Measurements from ENCODE around the gene CLSTN1. TPM values are rescaled to one million over a fixed set of nuclear protein-coding genes. Genes with fewer than 3 reads are reported as not detected.
"Not testable (repeated sequence)": the region's sequence is repeated elsewhere in the genome, so short reads cannot be mapped to it uniquely, and the experiment has no call there.

CLSTN1 gene
- total RNA-seq, 1 experiment from 2014 or later: 119 TPM

GRCh38 chr1:9808459-9808858 is 15.3 kb downstream of the CLSTN1 start:
- no peak for DNase-seq (ENCODE audit: low spot score)
- H3K27me3 Mint-ChIP-seq (ENCODE audit: low read depth): no peaks in the 10 kb centered on the region
- H3K4me1 Mint-ChIP-seq: peaks cover 48% of the 10 kb centered on the region
- 0 out of 2 replicates have a peak, but pooled peaks cover 3% of the 10 kb centered on the region for H3K36me3 Mint-ChIP-seq
- TF ChIP-seq STAT6 (CRISPR knock-in tag; conservative IDR thresholded peaks at IDR 0.05; ENCODE audit: low read depth) (no peak), ZNF416 (CRISPR knock-in tag; IDR thresholded peaks at IDR 0.05) (no peak), NFE2L1 (CRISPR knock-in tag; IDR thresholded peaks at IDR 0.05) (no peak), ATF3 (CRISPR knock-in tag; conservative IDR thresholded peaks at IDR 0.05) (no peak), CTCF (IDR thresholded peaks at IDR 0.05) (no peak), FOXP1 (CRISPR knock-in tag; IDR thresholded peaks at IDR 0.05; ENCODE audit: borderline replicate concordance) (no peak), ZNF219 (CRISPR knock-in tag; IDR thresholded peaks at IDR 0.05; ENCODE audit: borderline replicate concordance) (no peak), PRRX2 (CRISPR knock-in tag; IDR thresholded peaks at IDR 0.05) (no peak), PRDM15 (CRISPR knock-in tag; IDR thresholded peaks at IDR 0.05) (no peak), NR3C1 (CRISPR knock-in tag; conservative IDR thresholded peaks at IDR 0.05; ENCODE audit: low read depth) (no peak), RELA (CRISPR knock-in tag; IDR thresholded peaks at IDR 0.05; ENCODE audit: borderline replicate concordance) (no peak), ESRRA (CRISPR knock-in tag; IDR thresholded peaks at IDR 0.05; ENCODE audit: borderline replicate concordance) (no peak), KAT7 (CRISPR knock-in tag; IDR thresholded peaks at IDR 0.05; ENCODE audit: borderline replicate concordance) (no peak), CREB1 (CRISPR knock-in tag; IDR thresholded peaks at IDR 0.05) (no peak)
- ChIA-PET CTCF (interaction anchor here (1.4 kb wide), 1 partner anchor 24 kb away, joined by 3 read pairs; no protein-coding TSS in a partner anchor), POLR2A (interaction anchor here (0.6 kb wide), 1 partner anchor 48 kb away, joined by 5 read pairs; no protein-coding TSS in a partner anchor)
- no peak for ATAC-seq
- peak overlapping the region; percentile 66 for H3K27ac Mint-ChIP-seq
- no peaks in the 10 kb centered on the region for H3K9me3 Mint-ChIP-seq
- H3K4me3 Mint-ChIP-seq: no peak overlapping the region

- Mint-ChIP-seq H3K27me3 (ENCODE audit: low read depth) (no peaks in the 10 kb centered on the region), H3K9me3 (no peaks in the 10 kb centered on the region), H3K4me3 (no peak overlapping the region), H3K27ac (peak overlapping the region; percentile 8; the same call in 1 of the 2 replicates), H3K4me1 (peaks cover 50% of the 10 kb centered on the region), H3K36me3 (0 out of 2 replicates have a peak, but pooled peaks cover 3% of the 10 kb centered on the region)
- TF ChIP-seq ZBTB21 (CRISPR knock-in tag; IDR thresholded peaks at IDR 0.05; ENCODE audit: borderline replicate concordance) (no peak), ATF6 (CRISPR knock-in tag; IDR thresholded peaks at IDR 0.05) (no peak)
- no peak for DNase-seq (ENCODE audit: low spot score)
- POLR2A ChIA-PET: interaction anchor here (0.6 kb wide), 1 partner anchor 47 kb away, joined by 5 read pairs; no protein-coding TSS in a partner anchor
- ATAC-seq: peak; percentile 53; the same call in 1 of the 2 replicates
- CTCF ChIA-PET: interaction anchor here (0.9 kb wide), 1 partner anchor 23 kb away, joined by 4 read pairs; no protein-coding TSS in a partner anchor
Measured at GRCh38 chr1:9807541-9807940, 16.2 kb downstream of the CLSTN1 start.

GRCh38 chr1:9805972-9806371 is 17.8 kb downstream of the CLSTN1 start:
- not testable (repeated sequence) for H3K4me3 Mint-ChIP-seq

More at GRCh38 chr1:9805972-9806371, 17.8 kb downstream of the CLSTN1 start:
- peaks cover 46% of the 10 kb centered on the region for H3K4me1 Mint-ChIP-seq
- H3K9me3 Mint-ChIP-seq; H3K27me3 Mint-ChIP-seq (ENCODE audit: low read depth); DNase-seq (ENCODE audit: low spot score); H3K27ac Mint-ChIP-seq; H3K36me3 Mint-ChIP-seq; ATAC-seq; POLR2A ChIA-PET: not testable (repeated sequence)
- CTCF ChIA-PET: interaction anchor here (1.4 to 2.7 kb wide), 2 partner anchors 20 to 22 kb away, joined by 4 to 11 read pairs; no protein-coding TSS in a partner anchor
